Suppressor macrophage (primary cell): ENCODE results near the gene FAF1.
"Not testable (repeated sequence)": the region's sequence is repeated elsewhere in the genome, so short reads cannot be mapped to it uniquely, and the experiment has no call there.

Experiments
- DNase-seq, 4 experiments: peaks; one replicate each; pipeline ENCODE4 v3.0.0-alpha.2; 2020 to 2022
- total RNA-seq, 17 experiments: gene quantifications; one replicate each; lab custom pipeline; 2026; ENCODE audit warnings: mixed read lengths in 6 of 17, inconsistent platforms in 3 of 17; lab: John Stamatoyannopoulos, UW

The FAF1 gene
- 17.6 to 52.4 (median 43.2) reads per million in 17 experiments for total RNA-seq

DNA sequence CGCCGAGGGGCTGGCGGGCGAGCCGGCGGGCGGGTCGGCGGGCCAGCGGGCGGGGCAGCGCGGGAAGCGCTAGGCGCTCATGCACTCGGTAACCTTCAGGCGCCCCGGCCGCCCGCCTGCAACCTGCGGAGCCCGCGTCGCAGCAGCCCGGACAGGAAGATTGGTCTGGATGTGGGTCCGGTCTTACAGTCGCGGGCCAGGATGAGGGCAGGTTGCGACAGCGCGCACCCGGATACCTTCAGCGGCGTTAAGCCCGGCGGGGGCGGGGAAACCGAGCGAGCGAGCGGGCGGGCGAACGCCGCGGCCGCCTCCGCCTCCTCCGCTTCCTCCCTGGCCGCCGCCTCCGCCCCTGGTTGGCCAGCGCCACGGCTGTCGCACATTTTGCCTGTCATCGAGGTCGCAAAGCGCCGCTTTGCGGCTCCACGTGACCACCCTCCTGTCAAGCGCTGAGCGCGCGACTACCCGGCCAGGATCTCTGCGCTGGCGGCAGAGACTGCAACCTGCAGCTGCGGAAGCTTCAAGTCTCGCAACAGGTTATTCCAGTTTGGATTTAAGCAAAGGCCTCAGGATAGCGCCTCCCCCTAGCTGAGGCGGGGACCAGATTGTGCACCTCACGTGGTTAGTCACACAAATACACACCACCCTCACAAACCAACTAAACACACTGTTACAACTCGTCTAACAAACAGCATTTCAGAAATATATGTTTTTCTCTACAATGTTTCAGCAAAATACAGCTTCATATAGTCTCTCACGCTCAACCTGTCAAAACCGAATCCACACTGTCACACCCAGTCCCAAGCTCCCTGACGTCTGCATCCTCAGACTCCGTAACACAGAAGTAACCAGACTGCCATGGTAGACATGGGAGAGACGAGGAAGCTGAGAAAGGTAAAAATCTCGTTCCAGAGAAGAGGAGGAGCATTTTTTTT lies at the start of gene FAF1:
TSS of gene FAF1 (minus strand) at position 355 of the 932 bp plus-strand sequence. CDS start 456 bp downstream, outside the sequence.
- DNase-seq: peak; percentile 96 to 98 (median 98)

DNA sequence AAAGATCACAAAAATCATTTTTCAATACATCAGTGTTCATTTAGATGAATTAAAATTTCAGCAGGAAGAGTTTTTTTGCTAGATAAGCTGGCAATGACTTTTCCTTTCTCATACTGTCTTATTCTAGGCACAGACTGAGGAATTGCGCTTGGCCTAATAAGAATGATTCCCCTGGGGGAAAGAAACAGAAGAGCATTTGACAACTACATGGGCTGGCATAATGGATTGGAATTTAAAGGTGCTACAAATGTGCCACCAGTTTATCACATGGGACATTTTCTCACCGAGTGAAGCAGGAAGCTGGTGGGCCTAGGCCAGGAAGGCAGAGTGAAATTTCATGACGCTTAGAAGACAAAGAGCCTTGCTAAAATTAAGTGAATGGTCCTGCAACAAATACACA lies 49.3 kb upstream of the FAF1 start:
- DNase-seq: no peak

DNA sequence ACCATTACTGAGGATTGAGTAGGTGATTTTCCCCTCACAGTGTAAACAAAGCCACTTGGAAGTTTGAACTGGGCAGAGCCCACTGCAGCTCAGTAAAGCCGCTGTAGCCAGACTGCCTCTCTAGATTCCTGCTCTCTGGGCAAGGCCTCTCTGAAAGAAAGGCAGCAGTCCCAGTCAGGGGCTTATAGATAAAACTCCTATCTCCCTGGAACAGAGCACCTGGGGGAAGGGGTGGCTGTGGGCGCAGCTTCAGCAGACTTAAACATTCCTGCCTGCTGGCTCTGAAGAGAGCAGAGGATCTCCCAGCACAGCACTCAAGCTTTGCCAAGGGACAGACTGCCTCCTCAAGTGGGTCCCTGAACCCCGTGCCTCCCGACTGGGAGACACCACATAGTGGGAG lies 45.5 kb upstream of the FAF1 start:
- DNase-seq: not testable (repeated sequence)

DNA sequence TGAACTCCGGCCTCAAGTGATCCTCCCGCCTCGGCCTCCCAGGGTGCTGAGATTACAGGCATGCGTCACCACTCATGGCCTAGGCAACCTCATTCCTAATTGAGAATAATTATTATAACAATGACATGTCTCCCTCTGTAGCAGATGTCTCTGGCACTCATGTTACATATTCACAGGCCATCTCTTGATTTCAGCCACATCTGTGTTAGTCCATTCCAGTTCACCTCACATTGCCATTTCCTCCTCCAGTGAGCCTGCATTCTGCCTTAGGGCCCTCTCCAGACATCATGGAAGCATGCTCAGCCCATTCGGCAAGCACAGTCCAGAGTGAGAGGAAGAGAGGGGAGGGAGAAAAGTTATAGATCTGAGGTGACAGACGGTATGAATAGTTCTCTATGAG lies 42.4 kb upstream of the FAF1 start:
- DNase-seq: no peak

DNA sequence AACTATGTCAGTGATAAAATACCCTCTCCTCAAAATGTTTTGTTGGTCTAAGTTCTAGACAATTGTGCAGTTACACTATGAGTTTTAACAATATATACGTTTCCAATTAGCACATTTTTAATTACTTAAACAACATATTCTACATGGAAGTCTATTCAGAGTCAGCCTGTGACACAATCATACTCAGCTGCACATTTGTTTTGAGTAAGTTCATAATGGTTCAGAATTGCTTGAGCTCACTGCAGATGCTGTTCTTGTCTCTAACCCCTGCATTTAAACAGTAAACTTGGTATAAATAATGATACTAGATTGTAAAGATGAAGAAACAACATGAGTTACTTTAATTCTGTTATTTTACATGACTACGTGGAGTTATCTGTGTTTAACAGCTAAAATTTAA lies 40.6 kb upstream of the FAF1 start:
- DNase-seq: no peak

DNA sequence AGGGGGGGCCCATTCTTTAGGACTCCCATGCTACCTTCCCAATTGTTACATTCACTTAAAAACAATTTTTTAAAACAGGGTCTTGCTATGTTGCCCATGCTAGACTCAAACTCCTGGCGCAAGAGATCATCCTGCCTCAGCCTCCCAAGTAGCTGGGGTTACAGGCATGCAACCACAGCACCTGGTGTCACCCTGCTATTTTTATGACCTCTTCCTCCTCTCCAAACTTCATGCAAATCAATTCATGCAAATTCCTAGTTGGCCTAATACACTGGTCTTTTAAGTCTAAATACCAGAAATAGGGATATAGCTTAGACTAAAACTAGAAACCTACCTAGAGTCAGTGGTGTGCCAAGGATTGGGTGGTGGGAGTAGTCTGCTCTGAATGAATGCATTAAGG lies 40.1 kb upstream of the FAF1 start:
- DNase-seq: no peak

DNA sequence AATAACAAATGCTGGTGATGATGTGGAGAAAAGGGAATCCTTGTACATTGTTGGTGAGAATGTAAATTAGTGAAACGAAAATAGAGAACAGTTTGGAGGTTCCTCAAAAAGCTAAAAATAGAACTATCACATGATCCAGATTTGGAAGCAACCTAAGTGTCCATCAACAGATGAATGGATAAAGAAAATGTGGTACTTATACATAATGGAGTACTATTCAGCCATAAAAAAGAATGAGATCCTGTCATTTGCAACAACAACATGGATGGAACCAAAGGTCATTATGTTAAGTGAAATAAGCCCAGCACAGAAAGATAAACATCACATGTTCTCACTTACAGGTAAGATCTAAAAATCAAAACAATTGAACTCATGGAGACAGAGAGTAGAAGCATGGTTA lies 39.3 kb upstream of the FAF1 start:
- DNase-seq: peak in 2 of 4 experiments; percentile 13 to 15

DNA sequence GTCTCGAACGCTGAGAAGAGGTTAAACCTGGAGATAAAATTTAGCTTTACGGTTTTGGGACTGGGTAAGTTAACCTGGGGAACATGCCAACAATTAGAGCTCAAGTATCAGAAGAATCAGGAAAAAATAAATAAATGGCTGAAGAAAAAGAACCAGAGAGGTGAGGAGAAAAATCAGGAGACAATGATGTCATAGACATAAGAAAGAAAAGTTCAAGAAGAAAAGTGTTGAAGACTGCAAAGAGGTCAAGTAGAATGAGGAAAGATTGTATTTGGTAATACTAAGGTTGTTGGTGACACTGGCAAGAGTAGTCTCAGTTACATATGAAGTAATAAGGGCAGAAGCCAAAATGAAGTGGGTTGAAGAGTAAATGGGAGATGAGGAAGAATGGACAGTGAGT lies 36.0 kb upstream of the FAF1 start:
- DNase-seq: peak in 1 of 4 experiments; percentile 19

DNA sequence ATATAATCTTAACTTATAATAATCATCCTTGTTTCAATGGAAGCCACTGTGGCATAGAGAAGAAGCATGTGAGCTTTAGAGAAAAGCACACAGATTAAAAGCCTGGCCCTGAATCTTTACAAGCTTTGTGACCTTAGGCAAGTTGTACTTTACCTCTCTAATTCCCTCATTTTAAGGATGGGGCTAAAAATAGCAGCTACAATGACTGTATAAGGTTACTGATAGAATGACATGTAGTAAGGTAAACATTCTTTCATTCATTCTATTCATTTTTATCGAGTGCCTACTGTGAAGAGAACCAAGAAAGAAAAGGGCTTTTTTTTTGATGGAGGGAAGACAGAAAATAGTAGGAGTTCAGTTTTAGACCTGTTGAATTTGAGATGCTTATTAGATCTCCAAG lies 35.6 kb upstream of the FAF1 start:
- DNase-seq: no peak

DNA sequence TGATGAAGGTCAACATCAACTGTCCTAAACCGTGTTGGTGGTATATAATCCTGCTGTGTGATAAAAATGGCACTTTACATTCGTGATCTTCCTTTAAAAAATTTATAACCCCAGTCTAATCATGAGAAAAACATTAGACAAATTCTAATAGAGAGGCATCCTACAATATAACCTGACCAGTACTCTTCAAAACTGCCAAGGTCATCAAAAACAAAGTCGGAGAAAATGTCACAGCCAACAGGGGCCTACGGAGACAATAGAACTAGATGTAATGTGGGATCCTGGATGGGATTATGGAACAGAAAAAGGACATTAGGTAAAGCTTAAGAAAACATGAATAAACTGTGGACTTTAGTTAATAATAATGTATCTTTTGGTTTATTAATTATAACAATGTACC lies 34.9 kb upstream of the FAF1 start:
- no peak for DNase-seq

DNA sequence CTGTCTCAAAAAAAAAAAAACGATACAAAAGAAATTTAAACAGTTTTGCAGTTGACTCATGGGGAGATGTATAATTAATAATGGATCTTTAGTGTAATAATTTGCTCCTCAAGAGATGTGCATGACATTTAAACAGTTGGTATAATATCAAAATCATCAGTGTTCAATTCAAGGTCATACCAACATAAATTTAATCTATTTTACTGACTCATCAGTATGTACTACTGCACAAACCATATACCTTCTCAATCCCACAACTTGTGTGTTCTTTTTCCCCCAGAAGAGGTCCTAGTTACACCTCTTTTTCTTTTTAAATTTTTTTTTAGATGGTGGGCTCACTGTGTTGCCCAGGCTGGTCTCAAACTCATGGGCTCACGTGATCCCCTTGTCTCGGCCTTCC lies 33.6 kb upstream of the FAF1 start:
- no peak for DNase-seq

DNA sequence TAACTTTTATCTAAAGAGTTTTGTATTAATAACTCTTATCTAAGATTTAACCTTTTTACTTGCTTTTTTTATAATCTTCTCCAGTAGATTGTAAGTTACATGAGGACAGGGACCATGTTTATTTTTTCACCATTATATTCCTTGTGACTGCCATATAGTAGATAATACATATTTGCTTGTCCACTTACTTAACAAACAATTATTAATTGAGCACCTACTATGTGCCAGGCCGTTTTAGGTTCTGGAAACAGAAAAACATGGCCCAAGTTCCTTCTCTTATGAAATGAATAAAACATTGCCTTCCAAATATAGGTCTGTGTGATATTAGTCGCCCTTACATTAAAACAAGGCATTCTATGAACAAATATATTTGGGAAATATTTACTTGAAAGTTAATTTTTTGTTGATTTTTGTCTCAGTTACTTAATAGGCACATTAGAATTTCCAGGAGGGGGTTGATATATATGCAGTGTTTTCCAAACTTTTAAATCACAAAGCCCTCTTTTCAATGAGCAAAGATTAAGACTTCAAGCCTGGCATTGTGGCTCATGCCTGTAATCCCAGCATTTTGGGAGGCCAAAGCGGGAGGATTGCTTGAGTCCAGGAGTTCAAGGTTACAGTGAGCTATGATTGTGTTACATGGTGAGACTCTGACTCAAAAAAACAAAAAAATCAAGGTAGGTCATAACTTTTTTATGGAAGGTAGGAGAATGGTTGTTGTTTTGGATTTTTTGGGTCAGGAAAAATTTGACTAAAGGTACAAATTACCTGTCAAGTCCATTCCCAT lies 32.7 kb upstream of the FAF1 start:
- no peak for DNase-seq

DNA sequence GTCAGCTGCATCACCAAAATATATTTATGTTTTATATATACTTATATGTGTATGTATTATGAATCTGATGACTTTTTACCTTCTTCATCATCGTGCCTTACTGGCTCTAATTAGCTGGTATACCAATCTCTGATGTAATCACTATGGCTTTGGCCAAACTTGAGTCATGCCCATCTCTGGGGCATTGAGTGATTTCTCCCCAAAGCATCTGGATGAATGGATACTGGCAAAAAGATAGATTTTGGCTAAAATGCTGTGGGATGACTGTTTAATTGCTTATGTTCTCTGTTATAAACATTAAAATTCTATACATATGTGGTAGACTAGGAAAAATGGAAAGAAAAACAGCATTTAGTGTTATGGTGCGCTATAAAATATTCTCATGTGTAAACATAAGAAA lies 29.6 kb upstream of the FAF1 start:
- no peak for DNase-seq

DNA sequence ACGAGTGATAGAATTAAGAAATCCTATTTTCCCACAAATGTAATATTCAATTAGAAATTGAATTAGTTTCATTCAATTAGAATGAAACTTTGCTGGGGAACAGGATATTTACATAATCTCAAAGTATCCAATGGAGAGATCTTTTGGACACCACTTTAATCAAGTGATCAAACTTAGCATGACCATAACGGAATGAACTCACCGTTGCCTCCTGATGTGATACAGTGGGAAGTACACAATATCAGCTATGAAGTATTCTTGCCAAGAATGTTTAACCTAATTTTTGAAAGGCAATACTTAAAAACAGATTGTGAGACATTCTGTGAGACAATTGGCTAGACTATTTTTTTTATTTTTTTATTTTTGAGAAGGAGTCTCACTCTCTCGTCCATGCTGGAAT lies 26.6 kb upstream of the FAF1 start:
- DNase-seq: peak in 1 of 4 experiments; percentile 4

DNA sequence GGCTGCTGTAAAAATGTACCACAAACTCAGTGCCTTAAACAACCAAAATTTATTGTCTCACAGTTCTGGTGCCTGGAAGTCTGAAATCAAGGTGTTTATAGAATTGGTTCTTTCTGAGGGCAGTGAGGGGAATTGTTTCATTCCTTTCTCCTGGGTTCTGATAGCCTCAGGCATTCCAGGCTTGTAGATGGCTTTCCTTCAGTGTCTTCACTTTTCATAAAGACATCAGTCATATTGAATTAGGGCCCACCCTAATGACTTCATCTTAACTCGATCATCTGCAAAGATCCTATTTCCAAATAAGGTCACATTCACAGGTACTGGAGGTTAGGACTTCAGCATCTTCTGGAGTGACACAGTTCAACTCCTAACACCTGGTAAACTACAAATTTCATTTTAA lies 25.0 kb upstream of the FAF1 start:
- no peak for DNase-seq

DNA sequence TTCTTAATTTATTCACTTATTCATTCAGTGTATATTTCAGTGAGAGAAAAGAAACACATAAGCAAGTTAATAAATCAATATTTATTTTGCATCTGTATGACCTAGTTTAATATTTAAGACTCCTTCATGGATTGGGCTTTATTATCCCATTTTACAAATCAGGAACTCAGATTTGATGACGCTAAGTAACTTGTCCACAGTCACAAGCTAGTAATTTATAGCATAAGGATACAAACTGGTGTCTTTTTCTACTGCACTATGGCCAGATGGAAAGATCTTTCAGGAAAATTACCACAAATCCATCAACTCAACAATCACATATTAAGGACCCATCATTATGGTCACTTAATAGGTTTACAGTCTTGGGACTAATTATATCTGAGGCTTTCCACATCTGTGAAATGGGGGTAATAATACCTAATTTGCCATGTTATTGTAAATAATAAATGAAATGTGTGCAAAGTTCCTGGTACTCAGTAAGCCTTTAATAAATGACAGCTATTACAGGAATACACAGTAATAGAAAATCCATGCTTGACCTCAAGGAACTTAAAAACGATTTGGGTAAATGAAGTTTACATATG lies 23.2 kb upstream of the FAF1 start:
- DNase-seq: no peak

DNA sequence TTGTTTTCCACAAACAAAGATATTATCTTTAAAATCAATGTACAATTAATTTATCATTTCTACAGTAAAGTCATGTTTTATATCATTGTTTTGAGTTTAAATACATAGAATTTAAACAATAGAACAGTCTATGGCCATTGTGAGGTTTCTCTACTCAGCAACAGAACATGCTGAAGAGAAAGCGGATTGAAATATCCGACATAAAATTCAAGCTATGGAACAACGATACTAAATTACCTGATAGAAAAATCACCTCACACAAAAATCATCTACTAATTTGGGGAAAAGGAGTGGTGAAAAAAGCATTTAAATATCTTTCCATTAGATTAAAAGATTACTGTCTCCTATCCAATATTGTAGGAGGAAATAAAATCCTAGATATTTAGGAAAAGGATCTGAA lies 22.5 kb upstream of the FAF1 start:
- no peak for DNase-seq

DNA sequence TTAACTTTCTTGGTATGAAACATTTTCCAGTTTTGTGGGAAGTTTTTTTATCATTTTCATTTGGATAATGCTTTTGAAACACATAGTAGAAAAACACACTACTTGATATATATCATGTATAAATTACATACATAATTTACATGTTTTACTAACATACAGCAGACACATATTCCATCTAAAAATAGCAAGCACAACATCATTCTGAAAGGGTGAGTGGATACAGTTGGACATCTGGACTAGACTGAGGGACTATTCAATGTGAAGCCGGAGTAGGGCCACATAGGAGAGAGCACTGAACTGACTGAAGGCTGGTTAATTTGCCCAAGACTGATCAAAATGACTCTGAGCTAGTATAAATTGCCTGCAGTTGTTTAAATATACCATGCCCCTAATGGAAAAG lies 21.7 kb upstream of the FAF1 start:
- DNase-seq: no peak

DNA sequence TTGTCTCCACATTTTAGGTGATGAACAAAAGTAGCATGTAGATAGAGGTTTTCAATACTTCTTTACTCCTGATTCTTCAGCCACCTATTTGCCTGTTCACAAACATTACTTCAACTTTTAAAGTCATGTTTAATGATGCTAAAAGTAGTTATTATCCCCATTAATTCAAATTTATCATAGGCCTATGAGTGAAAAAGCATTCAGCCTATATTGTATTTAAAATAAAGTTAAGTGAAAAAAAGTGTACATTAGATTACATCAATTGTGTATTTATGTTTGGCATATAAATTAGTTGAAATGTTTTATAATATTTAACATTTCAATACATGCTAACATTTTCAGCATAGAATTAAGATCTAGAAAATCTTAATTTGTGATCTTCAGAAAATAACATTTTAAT lies 20.4 kb upstream of the FAF1 start:
- DNase-seq: no peak

DNA sequence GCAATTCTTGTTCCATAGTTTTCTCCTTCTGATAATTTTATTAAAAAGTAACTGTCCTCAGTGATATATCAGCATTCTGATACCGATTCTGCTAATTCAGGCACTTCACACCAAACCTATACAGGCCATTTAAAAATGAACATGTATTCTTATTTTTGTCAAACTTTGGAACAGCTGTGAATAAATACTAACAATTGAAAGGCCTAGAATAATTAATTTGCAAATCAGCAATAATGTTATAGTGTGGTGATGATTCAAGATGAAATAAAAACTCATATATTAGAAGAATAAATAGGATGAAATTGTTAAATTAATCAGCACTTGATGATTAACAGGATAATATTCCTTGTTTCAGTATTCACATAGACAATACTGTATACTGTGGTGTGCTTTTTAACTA lies 19.9 kb upstream of the FAF1 start:
- no peak for DNase-seq

DNA sequence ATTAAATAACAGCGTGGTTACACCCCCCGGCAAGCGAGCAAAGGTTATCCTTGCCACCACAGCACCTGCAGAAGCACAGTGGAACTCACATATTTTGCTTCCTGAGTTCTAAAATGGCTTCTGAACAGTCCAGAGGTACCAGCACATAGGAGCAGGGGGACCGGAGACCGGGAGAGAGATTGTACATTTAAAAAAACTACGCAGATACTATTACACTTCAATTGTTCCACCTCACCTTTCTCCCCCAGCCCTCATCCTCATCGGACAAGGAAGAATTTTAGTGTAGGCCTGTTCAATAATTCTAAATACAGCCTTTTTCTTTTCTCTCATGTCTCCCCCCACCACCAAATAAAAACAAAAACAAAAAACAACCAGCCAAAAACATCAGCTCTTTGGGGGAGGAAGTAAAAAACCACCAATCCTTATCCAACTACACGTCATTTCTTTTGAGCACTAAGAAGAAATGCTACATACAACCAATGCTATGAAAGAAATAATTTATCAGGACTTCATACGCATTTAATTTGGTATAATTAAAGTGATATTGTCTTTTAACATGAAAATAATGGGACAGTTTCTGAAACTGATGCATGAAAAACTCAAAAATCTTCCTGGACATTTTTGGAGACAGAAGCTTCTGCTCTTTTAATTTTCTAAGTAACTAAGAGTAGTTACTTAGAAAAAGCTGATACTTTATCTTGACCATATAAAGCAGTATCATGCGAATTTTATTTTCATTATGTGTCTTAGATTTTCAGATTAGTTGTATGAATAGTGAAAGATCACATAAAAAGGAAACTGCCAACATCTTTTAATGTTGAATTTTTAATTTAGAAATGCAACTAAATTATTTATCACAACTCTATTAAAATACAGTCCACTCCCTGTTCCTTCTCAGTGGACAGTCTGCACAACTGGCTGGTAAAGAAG lies 19.1 kb upstream of the FAF1 start:
- DNase-seq: no peak
